HL-60 (cell line): ENCODE data around the gene DLX3.

Experiments used
- DNase-seq, 2 experiments: peaks; one replicate each; pipeline ENCODE4 v3.0.0-alpha.2; 2010 to 2020; ENCODE audit warnings: low read depth in 1 of 2, low spot score in 1 of 2
- H3K27ac ChIP-seq: fragments of 250-450 bp; sonication (Bioruptor Pico); replicated peaks from 2 replicates; pipeline ENCODE4 v1.5.1; 2020; ENCODE audit warnings: mild to moderate bottlenecking, moderate library complexity
- H3K27me3 ChIP-seq: fragments of 250-450 bp; sonication (Bioruptor Pico); 2 replicates; pipeline ENCODE4 v1.5.1; 2021; ENCODE audit warnings: mild to moderate bottlenecking, moderate library complexity; ENCODE audit not compliant: insufficient read depth, poor library complexity, severe bottlenecking
- H3K4me3 ChIP-seq: replicated peaks from 2 replicates; pipeline ENCODE4 v1.5.1; 2011; ENCODE audit warnings: mild to moderate bottlenecking, control low read depth, low read length; ENCODE audit not compliant: insufficient read depth
- GABPA ChIP-seq: IDR thresholded peaks from 2 replicates; pipeline ENCODE4 v1.6.1; 2012; ENCODE audit warnings: low read depth
- POLR2AphosphoS5 ChIP-seq: IDR thresholded peaks from 2 replicates; pipeline ENCODE4 v1.6.1; 2012; ENCODE audit warnings: low read depth
- SPI1 ChIP-seq: IDR thresholded peaks from 2 replicates; pipeline ENCODE4 v1.6.1; 2012; ENCODE audit warnings: low read depth, mild to moderate bottlenecking, borderline replicate concordance
- TF ChIP-seq, protein P1 (sequence below): IDR thresholded peaks from 2 replicates; pipeline ENCODE4 v1.6.1; 2012; ENCODE audit warnings: low read depth; ENCODE audit not compliant: insufficient replicate concordance
- TF ChIP-seq, protein P2 (sequence below): IDR thresholded peaks from one replicate; pipeline ENCODE4 v1.5.1; 2011; ENCODE audit warnings: low read length, control low read depth, inconsistent platforms; ENCODE audit not compliant: insufficient read depth

The DLX3 gene

DNA sequence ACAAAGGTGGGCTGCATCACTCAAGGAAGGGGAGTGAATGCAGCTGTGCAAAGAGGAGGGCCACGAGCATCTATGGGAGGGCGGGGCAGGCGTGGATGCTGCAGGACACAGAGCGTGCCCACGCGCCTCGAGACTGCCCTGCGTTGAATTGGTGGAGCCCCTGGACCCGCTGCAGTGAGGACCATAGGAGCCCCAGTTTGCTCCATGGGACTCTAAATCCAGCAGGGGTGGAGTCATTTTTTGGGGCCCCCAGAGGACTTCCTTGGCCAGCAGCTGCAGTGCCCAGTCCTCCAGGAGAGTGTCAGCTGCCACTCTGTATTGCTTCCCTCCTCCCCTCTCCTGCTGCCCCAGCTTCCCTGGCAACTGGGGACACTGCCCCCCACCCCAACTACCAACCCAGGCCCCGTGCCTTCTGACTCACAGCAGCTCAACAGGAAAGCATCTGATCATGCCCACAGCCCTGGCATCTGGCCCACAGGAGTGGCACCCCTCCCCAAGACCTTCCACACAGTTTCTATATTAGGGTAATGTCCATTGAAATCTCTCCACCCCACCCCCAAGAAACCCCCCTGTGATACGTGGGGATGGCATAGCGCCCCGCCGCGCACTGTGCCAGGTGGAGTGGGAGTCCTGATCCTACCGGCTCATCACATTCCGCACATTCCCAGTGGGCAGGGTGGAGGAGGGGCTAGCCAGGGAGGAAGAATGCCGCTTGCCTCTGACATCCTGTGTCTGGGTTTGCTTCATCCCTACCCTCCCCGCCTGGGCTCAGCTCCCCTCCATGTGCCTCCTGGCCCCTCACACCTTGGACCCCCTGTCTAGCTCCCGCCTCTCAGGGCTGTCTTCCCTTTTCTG lies 33.1 kb upstream of the DLX3 start:
- H3K4me3 ChIP-seq, result no peak overlapping the region
- peaks cover 16% of the 10 kb centered on the region for H3K27me3 ChIP-seq
- H3K27ac ChIP-seq, result no peak overlapping the region
- TF ChIP-seq, protein P1, sequence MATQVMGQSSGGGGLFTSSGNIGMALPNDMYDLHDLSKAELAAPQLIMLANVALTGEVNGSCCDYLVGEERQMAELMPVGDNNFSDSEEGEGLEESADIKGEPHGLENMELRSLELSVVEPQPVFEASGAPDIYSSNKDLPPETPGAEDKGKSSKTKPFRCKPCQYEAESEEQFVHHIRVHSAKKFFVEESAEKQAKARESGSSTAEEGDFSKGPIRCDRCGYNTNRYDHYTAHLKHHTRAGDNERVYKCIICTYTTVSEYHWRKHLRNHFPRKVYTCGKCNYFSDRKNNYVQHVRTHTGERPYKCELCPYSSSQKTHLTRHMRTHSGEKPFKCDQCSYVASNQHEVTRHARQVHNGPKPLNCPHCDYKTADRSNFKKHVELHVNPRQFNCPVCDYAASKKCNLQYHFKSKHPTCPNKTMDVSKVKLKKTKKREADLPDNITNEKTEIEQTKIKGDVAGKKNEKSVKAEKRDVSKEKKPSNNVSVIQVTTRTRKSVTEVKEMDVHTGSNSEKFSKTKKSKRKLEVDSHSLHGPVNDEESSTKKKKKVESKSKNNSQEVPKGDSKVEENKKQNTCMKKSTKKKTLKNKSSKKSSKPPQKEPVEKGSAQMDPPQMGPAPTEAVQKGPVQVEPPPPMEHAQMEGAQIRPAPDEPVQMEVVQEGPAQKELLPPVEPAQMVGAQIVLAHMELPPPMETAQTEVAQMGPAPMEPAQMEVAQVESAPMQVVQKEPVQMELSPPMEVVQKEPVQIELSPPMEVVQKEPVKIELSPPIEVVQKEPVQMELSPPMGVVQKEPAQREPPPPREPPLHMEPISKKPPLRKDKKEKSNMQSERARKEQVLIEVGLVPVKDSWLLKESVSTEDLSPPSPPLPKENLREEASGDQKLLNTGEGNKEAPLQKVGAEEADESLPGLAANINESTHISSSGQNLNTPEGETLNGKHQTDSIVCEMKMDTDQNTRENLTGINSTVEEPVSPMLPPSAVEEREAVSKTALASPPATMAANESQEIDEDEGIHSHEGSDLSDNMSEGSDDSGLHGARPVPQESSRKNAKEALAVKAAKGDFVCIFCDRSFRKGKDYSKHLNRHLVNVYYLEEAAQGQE, result no peak
- TF ChIP-seq GABPA (no peak), SPI1 (no peak), POLR2AphosphoS5 (no peak)
- TF ChIP-seq, protein P2, sequence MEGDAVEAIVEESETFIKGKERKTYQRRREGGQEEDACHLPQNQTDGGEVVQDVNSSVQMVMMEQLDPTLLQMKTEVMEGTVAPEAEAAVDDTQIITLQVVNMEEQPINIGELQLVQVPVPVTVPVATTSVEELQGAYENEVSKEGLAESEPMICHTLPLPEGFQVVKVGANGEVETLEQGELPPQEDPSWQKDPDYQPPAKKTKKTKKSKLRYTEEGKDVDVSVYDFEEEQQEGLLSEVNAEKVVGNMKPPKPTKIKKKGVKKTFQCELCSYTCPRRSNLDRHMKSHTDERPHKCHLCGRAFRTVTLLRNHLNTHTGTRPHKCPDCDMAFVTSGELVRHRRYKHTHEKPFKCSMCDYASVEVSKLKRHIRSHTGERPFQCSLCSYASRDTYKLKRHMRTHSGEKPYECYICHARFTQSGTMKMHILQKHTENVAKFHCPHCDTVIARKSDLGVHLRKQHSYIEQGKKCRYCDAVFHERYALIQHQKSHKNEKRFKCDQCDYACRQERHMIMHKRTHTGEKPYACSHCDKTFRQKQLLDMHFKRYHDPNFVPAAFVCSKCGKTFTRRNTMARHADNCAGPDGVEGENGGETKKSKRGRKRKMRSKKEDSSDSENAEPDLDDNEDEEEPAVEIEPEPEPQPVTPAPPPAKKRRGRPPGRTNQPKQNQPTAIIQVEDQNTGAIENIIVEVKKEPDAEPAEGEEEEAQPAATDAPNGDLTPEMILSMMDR, result no peak
- no peak for DNase-seq

DNA sequence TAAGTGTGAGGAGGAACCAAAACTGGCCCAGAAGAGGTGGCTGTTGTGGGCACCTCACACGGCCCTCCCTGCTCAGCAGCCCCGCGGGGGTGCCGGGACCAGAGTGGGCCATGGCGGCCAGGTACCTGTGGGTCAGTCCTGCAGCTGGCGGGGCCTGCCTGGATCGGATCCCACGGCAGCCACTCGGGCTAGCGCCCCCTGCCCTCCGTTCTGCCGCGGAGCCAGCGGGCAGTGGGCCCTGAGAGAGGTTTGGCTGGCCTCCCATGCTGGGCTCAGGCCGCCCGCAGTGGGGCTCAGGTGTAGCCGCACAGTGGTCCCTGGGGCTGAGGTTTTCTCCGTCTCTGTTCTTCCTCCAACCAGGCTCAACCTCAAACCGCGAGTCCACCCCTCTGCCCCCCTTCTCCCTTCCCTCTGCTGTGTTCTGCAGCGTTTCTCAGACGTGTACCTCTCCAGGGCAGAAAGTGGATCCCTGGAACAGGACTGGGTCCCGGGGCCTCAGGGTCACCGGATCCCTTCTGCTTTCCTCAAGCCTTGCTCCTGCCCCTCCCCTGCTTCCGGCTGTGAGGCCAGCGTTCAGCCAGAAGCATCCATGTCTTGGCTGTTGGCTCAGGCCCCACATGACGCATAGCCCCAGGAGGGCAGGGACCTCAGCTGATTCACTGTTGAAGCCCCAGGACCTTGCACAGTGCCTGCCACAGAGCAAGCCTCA lies 32.3 kb upstream of the DLX3 start:
- no peak for DNase-seq
- Histone ChIP-seq H3K27me3 (peaks cover 16% of the 10 kb centered on the region), H3K4me3 (no peak overlapping the region), H3K27ac (no peak overlapping the region)
- TF ChIP-seq POLR2AphosphoS5, result no peak
- no peak for TF ChIP-seq GABPA
- TF ChIP-seq, protein P1, result no peak
- TF ChIP-seq SPI1, result no peak
- TF ChIP-seq, protein P2, result no peak

DNA sequence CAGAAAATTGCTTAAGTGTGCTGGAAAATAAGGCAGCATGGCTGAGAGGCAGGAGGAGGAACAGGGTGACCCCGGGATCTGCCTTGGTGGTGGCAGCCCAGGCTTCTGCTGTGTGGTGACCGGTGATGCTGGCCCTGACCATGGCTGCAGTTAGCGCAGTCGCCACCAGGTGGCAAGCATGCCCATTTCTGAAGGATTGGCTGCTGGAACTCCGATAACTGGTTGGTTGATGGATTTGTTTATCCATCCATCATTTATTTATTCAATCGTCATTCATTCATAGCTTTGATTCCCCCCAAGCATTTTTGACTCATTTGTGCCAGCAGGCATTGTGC lies 31.8 kb upstream of the DLX3 start:
- H3K27ac ChIP-seq, result no peak overlapping the region
- TF ChIP-seq GABPA, result no peak
- TF ChIP-seq POLR2AphosphoS5, result no peak
- TF ChIP-seq, protein P1, result no peak
- TF ChIP-seq SPI1, result no peak
- TF ChIP-seq, protein P2, result peak; percentile 91
- H3K27me3 ChIP-seq, result peaks cover 14% of the 10 kb centered on the region
- peak; percentile 10 to 54 for DNase-seq
- no peak overlapping the region for H3K4me3 ChIP-seq
